OCI-LY3 (cell line): ENCODE measurements around the gene LBHD1.
"Not testable (repeated sequence)": the region's sequence is repeated elsewhere in the genome, so short reads cannot be mapped to it uniquely, and the experiment has no call there.

Experiments used
- H2AFZ ChIP-seq: fragments of 200-600, 300-600 bp; shearing (Covaris generic); 2 replicates; pipeline ENCODE4 v1.6.0; 2014; ENCODE audit warnings: antibody characterized with exemption, low read depth, low read length
- H3K27ac ChIP-seq: fragments of 200-600, 300-600 bp; sonication (generic); 2 replicates; pipeline ENCODE4 v1.5.1; 2014; ENCODE audit warnings: mild to moderate bottlenecking, low read length, moderate library complexity, mixed read lengths
- H3K27me3 ChIP-seq: fragments of 200-600, 300-600 bp; sonication (generic); 2 replicates; pipeline ENCODE4 v1.6.1; 2014; ENCODE audit warnings: low read depth, low read length, mixed read lengths
- H3K36me3 ChIP-seq: fragments of 200-600, 300-600 bp; sonication (generic); replicated peaks from 2 replicates; pipeline ENCODE3; 2014; ENCODE audit warnings: low read depth, low read length, mixed read lengths
- H3K4me1 ChIP-seq: fragments of 300-600, 200-600 bp; sonication (generic); 2 replicates; pipeline ENCODE4 v1.6.1; 2014; ENCODE audit warnings: low read length, mixed read lengths
- H3K4me2 ChIP-seq: fragments of 200-600, 300-600 bp; sonication (generic); 2 replicates; pipeline ENCODE4 v1.6.1; 2014; ENCODE audit warnings: low read length, mixed read lengths
- H3K4me3 ChIP-seq: fragments of 300-600, 200-600 bp; sonication (generic); 2 replicates; pipeline ENCODE4 v1.5.1; 2014; ENCODE audit warnings: antibody characterized with exemption, mild to moderate bottlenecking, low read length, moderate library complexity
- H3K79me2 ChIP-seq: fragments of 300-600, 200-600 bp; shearing (Covaris generic); 2 replicates; pipeline ENCODE4 v1.6.1; 2014; ENCODE audit warnings: mild to moderate bottlenecking, low read length, mixed read lengths
- H3K9ac ChIP-seq: fragments of 300-600, 200-600 bp; shearing (Covaris generic); 2 replicates; pipeline ENCODE4 v1.6.0; 2014; ENCODE audit warnings: mild to moderate bottlenecking, low read length, moderate library complexity
- H3K9me3 ChIP-seq: fragments of 200-600, 300-600 bp; shearing (Covaris generic); 2 replicates; pipeline ENCODE4 v1.6.1; 2014; ENCODE audit warnings: low read length, mixed read lengths; ENCODE audit not compliant: insufficient read depth
- H4K20me1 ChIP-seq: fragments of 200-600, 300-600 bp; sonication (generic); 2 replicates; pipeline ENCODE4 v1.6.1; 2016; ENCODE audit warnings: low read length, mixed read lengths; ENCODE audit not compliant: insufficient read depth
- CTCF ChIP-seq: fragments of 200-600, 300-600 bp; sonication (generic); IDR thresholded peaks from 2 replicates; pipeline ENCODE4 v1.5.1; 2014; ENCODE audit warnings: antibody characterized with exemption, low read length, low read depth
- EZH2phosphoT487 ChIP-seq: fragments of 200-600 bp; shearing (Covaris generic); IDR thresholded peaks from 2 replicates; pipeline ENCODE4 v1.6.1; 2018; ENCODE audit warnings: antibody characterized with exemption, mixed run types, low read depth

Gene LBHD1

DNA sequence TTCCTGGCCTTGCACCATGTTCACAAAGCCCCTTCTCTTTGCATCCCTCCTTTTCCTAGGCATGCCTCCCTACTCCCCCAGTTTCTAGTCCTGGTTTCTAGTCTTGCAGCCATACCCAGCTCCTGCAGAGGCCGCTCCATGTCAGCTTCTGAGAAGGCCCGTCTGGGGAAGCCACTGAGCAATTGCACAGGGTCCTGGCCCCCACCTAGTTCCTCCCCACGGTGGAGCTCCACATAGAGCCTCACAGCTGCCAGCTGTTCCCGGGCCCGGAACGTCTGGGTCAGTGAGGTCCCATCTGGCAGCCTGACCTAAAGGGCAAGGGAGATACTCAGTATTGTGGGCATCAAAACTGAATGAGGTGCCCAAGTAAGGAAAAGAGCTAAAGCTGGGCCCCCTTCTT lies 4.6 kb upstream of the LBHD1 start:
- Histone ChIP-seq H3K36me3 (peaks cover 29% of the 10 kb centered on the region), H3K9me3 (no peaks in the 10 kb centered on the region), H3K4me1 (peaks cover 28% of the 10 kb centered on the region), H4K20me1 (no peaks in the 10 kb centered on the region), H3K27me3 (no peaks in the 10 kb centered on the region), H2AFZ (no peak overlapping the region), H3K9ac (no peak overlapping the region), H3K27ac (no peak overlapping the region), H3K79me2 (peaks cover 58% of the 10 kb centered on the region), H3K4me3 (no peak overlapping the region), H3K4me2 (no peak overlapping the region)
- TF ChIP-seq EZH2phosphoT487, result no peak
- TF ChIP-seq CTCF, result no peak

DNA sequence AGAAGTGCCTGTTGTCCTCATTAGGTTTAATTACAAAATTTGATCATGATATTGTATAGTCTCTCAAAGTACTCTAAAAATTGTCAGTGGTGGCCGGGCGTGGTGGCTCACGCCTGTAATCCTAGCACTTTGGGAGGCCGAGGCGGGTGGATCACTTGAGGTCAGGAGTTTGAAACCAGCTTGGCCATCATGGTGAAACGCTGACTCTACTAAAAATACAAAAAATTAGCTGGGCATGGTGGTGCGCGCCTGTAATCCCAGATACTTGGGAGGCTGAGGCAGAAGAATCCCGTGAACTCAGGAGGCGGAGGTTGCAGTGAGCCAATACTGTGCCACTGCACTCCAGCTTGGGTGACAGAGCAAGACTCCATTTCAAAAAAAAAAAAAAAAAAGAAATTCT lies 3.3 kb upstream of the LBHD1 start:
- not testable (repeated sequence) for H3K9me3 ChIP-seq, H2AFZ ChIP-seq, H3K4me3 ChIP-seq, H3K27me3 ChIP-seq, H3K27ac ChIP-seq, H3K4me2 ChIP-seq, H4K20me1 ChIP-seq, H3K9ac ChIP-seq
- Histone ChIP-seq H3K4me1 (peaks cover 25% of the 10 kb centered on the region), H3K36me3 (peaks cover 29% of the 10 kb centered on the region), H3K79me2 (peaks cover 71% of the 10 kb centered on the region)

- no peak for TF ChIP-seq CTCF
- H3K4me1 ChIP-seq, result peaks cover 19% of the 10 kb centered on the region
- no peak overlapping the region for H3K27ac ChIP-seq
- no peak overlapping the region for H3K9ac ChIP-seq
- no peak overlapping the region for H3K4me3 ChIP-seq
- H2AFZ ChIP-seq, result no peak overlapping the region
- peak overlapping the region; percentile 85 for H3K4me2 ChIP-seq
- H3K27me3 ChIP-seq, result no peaks in the 10 kb centered on the region
- peaks cover 29% of the 10 kb centered on the region for H3K36me3 ChIP-seq
- H3K79me2 ChIP-seq, result peaks cover 75% of the 10 kb centered on the region
- H3K9me3 ChIP-seq, result no peaks in the 10 kb centered on the region
- H4K20me1 ChIP-seq, result no peaks in the 10 kb centered on the region
These were observed 1.1 kb upstream of the LBHD1 start for GRCh38 chr11:62673196-62673525.

GRCh38 chr11:62671236-62671607 lies 845 bp downstream of the LBHD1 start:
- Histone ChIP-seq H3K79me2 (peaks cover 75% of the 10 kb centered on the region), H3K27ac (peak overlapping the region; percentile 76), H3K4me2 (peak overlapping the region; percentile 85), H4K20me1 (no peaks in the 10 kb centered on the region), H3K27me3 (no peaks in the 10 kb centered on the region), H3K4me1 (peaks cover 32% of the 10 kb centered on the region), H2AFZ (peak overlapping the region; percentile 74), H3K9me3 (no peaks in the 10 kb centered on the region), H3K36me3 (peaks cover 32% of the 10 kb centered on the region), H3K4me3 (peak overlapping the region; percentile 86), H3K9ac (peak overlapping the region; percentile 85)
- TF ChIP-seq CTCF, result no peak
- TF ChIP-seq EZH2phosphoT487, result no peak

DNA sequence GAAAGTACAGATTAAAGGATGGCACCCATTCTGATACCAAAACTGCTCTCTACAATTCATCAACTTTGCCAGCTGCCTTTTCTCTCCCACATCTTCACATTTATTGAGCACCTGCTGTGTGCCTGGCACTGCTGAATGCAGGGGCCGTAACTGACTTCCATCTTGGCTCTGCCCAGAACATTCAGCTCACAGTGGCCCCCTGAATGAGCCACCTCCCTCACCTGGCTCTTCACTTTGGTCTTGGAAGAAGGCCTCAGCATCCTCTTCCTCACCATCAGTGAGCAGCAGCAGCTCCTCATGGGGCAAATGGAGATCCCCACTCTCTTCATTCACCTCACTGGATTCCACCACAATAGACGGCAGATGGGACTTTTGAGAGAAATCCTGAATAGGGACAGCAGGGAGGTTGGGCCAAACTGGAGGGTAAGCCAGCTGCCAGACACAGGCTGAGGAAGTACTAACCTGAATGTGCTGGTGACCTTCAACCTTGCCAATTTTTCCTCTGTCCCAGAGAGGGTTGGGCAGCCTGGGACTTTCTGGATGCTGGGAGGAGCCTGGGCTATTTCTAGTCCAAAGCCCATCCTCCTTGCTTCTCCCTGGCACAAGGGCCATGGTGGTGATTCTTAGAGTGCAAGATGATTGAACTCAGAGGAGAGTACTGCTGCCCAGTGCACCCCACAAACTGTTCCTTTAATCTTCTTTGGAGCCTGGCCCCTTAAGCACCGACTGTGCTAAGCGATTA lies 2.5 kb downstream of the LBHD1 start:
- Histone ChIP-seq H2AFZ (no peak overlapping the region), H3K9me3 (no peaks in the 10 kb centered on the region), H3K27me3 (no peaks in the 10 kb centered on the region), H3K4me3 (no peak overlapping the region), H4K20me1 (no peaks in the 10 kb centered on the region), H3K27ac (peak overlapping the region; percentile 16; the same call in 1 of the 2 replicates), H3K4me1 (peaks cover 32% of the 10 kb centered on the region), H3K79me2 (peaks cover 86% of the 10 kb centered on the region), H3K4me2 (no peak overlapping the region), H3K9ac (no peak overlapping the region), H3K36me3 (peaks cover 38% of the 10 kb centered on the region)
- TF ChIP-seq EZH2phosphoT487 (no peak), CTCF (no peak)
